Keratinocyte (primary cell): Measurements from ENCODE around the gene SUN5. TPM values are rescaled to one million over a fixed set of nuclear protein-coding genes. Genes with fewer than 3 reads are reported as not detected.

Experiments used
- DNase-seq: peaks from one replicate; pipeline ENCODE4 v3.0.0-alpha.2; 2011; ENCODE audit warnings: low read depth, missing footprints, low spot score
- FAIRE-seq: peaks from 2 replicates; lab custom pipeline; 2011; peaks lifted over from hg19 to GRCh38; lab: Jason Lieb, UNC
- H2AFZ ChIP-seq: 2 replicates; pipeline ENCODE4 v1.6.0; 2012; ENCODE audit warnings: low read length, control low read depth, inconsistent platforms; ENCODE audit not compliant: control insufficient read depth
- H3K27ac ChIP-seq: 2 replicates; pipeline ENCODE4 v1.5.1; 2011; ENCODE audit warnings: low read length; ENCODE audit not compliant: control insufficient read depth, insufficient read depth
- H3K27me3 ChIP-seq: 3 replicates; pipeline ENCODE4 v1.6.0; 2011; ENCODE audit warnings: low read length; ENCODE audit not compliant: control insufficient read depth, insufficient read depth; ENCODE audit errors: extremely low read depth
- H3K36me3 ChIP-seq, 2 experiments: 2 replicates in 1 of 2; 3 replicates in 1 of 2; pipeline ENCODE4 v1.5.1; 2011; ENCODE audit warnings: low read length in 2 of 2, mild to moderate bottlenecking in 1 of 2; ENCODE audit not compliant: control insufficient read depth in 2 of 2, insufficient read depth in 2 of 2; ENCODE audit errors: extremely low read depth in 1 of 2
- H3K4me1 ChIP-seq: 3 replicates; pipeline ENCODE4 v1.5.1; 2011; ENCODE audit warnings: low read length; ENCODE audit not compliant: control insufficient read depth, insufficient read depth; ENCODE audit errors: extremely low read depth
- H3K4me2 ChIP-seq: 3 replicates; pipeline ENCODE4 v1.6.0; 2011; ENCODE audit warnings: low read depth, low read length; ENCODE audit not compliant: control insufficient read depth, insufficient read depth; ENCODE audit errors: extremely low read depth
- H3K4me3 ChIP-seq, 3 experiments: fragments of 200-600 bp in 1 of 3; sonication (generic) in 1 of 3; 2 replicates in 2 of 3; 3 replicates in 1 of 3; pipeline ENCODE4 v1.5.1; 2011 to 2016; ENCODE audit warnings: low read length in 3 of 3, mild to moderate bottlenecking in 3 of 3, control low read depth in 2 of 3, inconsistent platforms in 1 of 3, low read depth in 1 of 3, mixed read lengths in 1 of 3, mixed run types in 1 of 3, moderate library complexity in 1 of 3; ENCODE audit not compliant: control insufficient read depth in 2 of 3, insufficient read depth in 2 of 3; ENCODE audit errors: extremely low read depth in 1 of 3
- H3K79me2 ChIP-seq: 2 replicates; pipeline ENCODE4 v1.6.0; 2012; ENCODE audit warnings: low read length; ENCODE audit not compliant: control insufficient read depth, insufficient read depth
- H3K9ac ChIP-seq: 3 replicates; pipeline ENCODE4 v1.6.0; 2011; ENCODE audit warnings: low read length; ENCODE audit not compliant: control insufficient read depth, insufficient read depth; ENCODE audit errors: extremely low read depth
- H3K9me1 ChIP-seq: 3 replicates; pipeline ENCODE4 v1.6.0; 2011; ENCODE audit warnings: low read length; ENCODE audit not compliant: control insufficient read depth, insufficient read depth; ENCODE audit errors: extremely low read depth
- H3K9me3 ChIP-seq: 2 replicates; pipeline ENCODE4 v1.5.1; 2012; ENCODE audit warnings: low read depth, low read length; ENCODE audit not compliant: control insufficient read depth
- H4K20me1 ChIP-seq: 3 replicates; pipeline ENCODE4 v1.6.0; 2011; ENCODE audit warnings: low read length; ENCODE audit not compliant: control insufficient read depth, insufficient read depth; ENCODE audit errors: extremely low read depth
- EZH2 ChIP-seq: IDR thresholded peaks from one replicate; pipeline ENCODE4 v1.6.1; 2012; ENCODE audit warnings: inconsistent platforms, mild to moderate bottlenecking, low read length, moderate library complexity
- dilution Hi-C: fragments of 300-500 bp; cut with MboI; formaldehyde crosslinking; loops from one replicate; pipeline ENCODE4 v1.7.0; 2020; ENCODE audit warnings: low sequenced_read_pairs; ENCODE audit not compliant: extremely low pct_ligation_motif_present
- polyA plus RNA-seq, 5 experiments: library from polyadenylated mRNA; depleted of rRNA in 3 of 5; stranded (reverse) in 3 of 5; stranded (forward) in 1 of 5; unstranded in 1 of 5; fragments of >200 nt; gene quantifications; 1 replicate in 1 of 5; 2 replicates in 3 of 5; 3 replicates in 1 of 5; pipeline versions ENCODE4 v1.2.1 to v1.2.3, GENCODE V29; 2011 to 2012; ENCODE audit warnings: missing spikeins in 2 of 5, low read depth in 1 of 5, low replicate concordance in 1 of 5
- TF ChIP-seq, protein P1 (sequence below), 3 experiments: IDR thresholded peaks in 1 of 3; conservative IDR thresholded peaks in 1 of 3; optimal IDR thresholded peaks in 1 of 3; 2 replicates in 2 of 3; 3 replicates in 1 of 3; pipeline versions ENCODE3 to v1.5.1; 2011; ENCODE audit warnings: low read length in 3 of 3, mild to moderate bottlenecking in 3 of 3, moderate library complexity in 2 of 3, control low read depth in 1 of 3, inconsistent platforms in 1 of 3; ENCODE audit not compliant: insufficient read depth in 2 of 3; ENCODE audit errors: extremely low read depth in 1 of 3

Gene SUN5
- polyA plus RNA-seq, 1 donor (not counting 4 experiments of a cell fraction or from before 2014, with no cell fraction given): not detected

DNA sequence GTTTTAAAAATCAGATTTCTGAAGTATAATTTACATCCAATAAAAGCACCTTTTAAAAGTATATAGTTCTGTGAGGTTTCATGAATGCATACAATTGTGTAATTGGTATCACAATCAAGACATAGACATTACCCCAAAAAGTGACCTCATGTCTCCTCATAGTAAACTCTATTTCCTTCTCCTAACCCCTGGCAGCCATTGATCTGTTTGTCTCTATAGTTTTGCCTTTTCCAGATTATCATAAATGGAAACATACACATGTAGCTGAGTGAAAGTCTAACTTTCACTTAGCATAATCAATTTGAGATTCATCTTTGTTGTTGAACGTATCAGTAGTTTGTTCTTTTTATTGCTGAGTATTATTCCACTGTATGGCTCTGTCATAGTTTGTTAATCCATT lies 57.6 kb downstream of the SUN5 start:
- H3K27ac ChIP-seq: no peak overlapping the region
- no peak for FAIRE-seq
- H2AFZ ChIP-seq: no peak overlapping the region
- no peak overlapping the region for H3K4me3 ChIP-seq
- DNase-seq: no peak
- H3K79me2 ChIP-seq: no peaks in the 10 kb centered on the region
- H3K27me3 ChIP-seq: no peaks in the 10 kb centered on the region
- no peaks in the 10 kb centered on the region for H3K9me1 ChIP-seq
- no peak overlapping the region for H3K4me2 ChIP-seq
- no peaks in the 10 kb centered on the region for H4K20me1 ChIP-seq
- no peak overlapping the region for H3K9ac ChIP-seq
- H3K4me1 ChIP-seq: no peaks in the 10 kb centered on the region
- TF ChIP-seq, protein P1, sequence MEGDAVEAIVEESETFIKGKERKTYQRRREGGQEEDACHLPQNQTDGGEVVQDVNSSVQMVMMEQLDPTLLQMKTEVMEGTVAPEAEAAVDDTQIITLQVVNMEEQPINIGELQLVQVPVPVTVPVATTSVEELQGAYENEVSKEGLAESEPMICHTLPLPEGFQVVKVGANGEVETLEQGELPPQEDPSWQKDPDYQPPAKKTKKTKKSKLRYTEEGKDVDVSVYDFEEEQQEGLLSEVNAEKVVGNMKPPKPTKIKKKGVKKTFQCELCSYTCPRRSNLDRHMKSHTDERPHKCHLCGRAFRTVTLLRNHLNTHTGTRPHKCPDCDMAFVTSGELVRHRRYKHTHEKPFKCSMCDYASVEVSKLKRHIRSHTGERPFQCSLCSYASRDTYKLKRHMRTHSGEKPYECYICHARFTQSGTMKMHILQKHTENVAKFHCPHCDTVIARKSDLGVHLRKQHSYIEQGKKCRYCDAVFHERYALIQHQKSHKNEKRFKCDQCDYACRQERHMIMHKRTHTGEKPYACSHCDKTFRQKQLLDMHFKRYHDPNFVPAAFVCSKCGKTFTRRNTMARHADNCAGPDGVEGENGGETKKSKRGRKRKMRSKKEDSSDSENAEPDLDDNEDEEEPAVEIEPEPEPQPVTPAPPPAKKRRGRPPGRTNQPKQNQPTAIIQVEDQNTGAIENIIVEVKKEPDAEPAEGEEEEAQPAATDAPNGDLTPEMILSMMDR (optimal IDR thresholded peaks at IDR 0.05 in 1 of 3, IDR thresholded peaks at IDR 0.05 in 1 of 3, conservative IDR thresholded peaks at IDR 0.05 in 1 of 3; ENCODE audit: extremely low read depth in 1 of 3, insufficient read depth in 2 of 3, low read length in 3 of 3): no peak
- TF ChIP-seq EZH2: no peak
- H3K9me3 ChIP-seq: no peaks in the 10 kb centered on the region
- dilution Hi-C loops: no loop called here
- H3K36me3 ChIP-seq: no peaks in the 10 kb centered on the region

DNA sequence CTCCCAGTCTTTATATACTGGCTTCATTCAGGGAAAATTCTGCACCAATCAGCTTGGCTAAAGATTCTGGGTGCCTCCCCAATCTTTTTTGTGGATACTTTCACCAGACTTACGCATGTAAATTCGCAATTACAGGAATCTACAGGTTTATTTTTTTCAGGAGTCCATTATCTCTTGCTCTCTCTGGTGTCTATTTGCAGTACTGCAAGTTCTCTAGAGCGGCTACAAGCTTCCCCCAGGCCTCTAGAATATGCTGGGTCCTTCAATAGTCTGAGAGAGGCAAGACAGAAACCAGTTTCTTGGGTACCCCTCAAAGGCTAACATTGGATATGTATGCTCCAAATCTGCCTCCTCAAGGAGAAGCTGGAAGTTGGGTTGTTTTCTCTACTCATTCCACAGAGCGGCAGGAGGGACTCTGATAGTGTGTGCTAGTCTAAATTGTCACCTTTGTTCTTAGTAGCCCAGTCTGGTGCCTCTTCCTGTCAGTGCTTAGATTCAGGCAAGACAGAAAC lies 58.5 kb downstream of the SUN5 start:
- TF ChIP-seq EZH2: no peak
- TF ChIP-seq, protein P1 (optimal IDR thresholded peaks at IDR 0.05 in 1 of 3, IDR thresholded peaks at IDR 0.05 in 1 of 3, conservative IDR thresholded peaks at IDR 0.05 in 1 of 3; ENCODE audit: extremely low read depth in 1 of 3, insufficient read depth in 2 of 3, low read length in 3 of 3): peak; percentile 28 to 60 (median 50)
- Histone ChIP-seq H3K36me3 (no peaks in the 10 kb centered on the region), H2AFZ (no peak overlapping the region), H3K79me2 (no peaks in the 10 kb centered on the region), H3K27ac (no peak overlapping the region), H3K9me1 (no peaks in the 10 kb centered on the region), H4K20me1 (no peaks in the 10 kb centered on the region), H3K27me3 (no peaks in the 10 kb centered on the region), H3K4me1 (no peaks in the 10 kb centered on the region), H3K4me2 (no peak overlapping the region), H3K9ac (no peak overlapping the region), H3K9me3 (no peaks in the 10 kb centered on the region), H3K4me3 (no peak overlapping the region)
- dilution Hi-C loops: no loop called here
- FAIRE-seq: no peak
- DNase-seq: no peak
